GM12891 (cell line): Measurements from ENCODE around the gene GGNBP2. TPM values are rescaled to one million over a fixed set of nuclear protein-coding genes. Genes with fewer than 3 reads are reported as not detected.

Experiments
- DNase-seq: peaks from one replicate; pipeline ENCODE4 v3.0.0; 2011; ENCODE audit warnings: low spot score; ENCODE audit not compliant: insufficient read length
- FAIRE-seq: peaks from 2 replicates; lab custom pipeline; 2011; peaks lifted over from hg19 to GRCh38; lab: Jason Lieb, UNC
- PAX5 ChIP-seq: IDR thresholded peaks from 2 replicates; pipeline ENCODE4 v1.6.1; 2011; ENCODE audit warnings: low read length, moderate library complexity, mild to moderate bottlenecking; ENCODE audit not compliant: insufficient read depth, severe bottlenecking
- POLR2A ChIP-seq: IDR thresholded peaks from 2 replicates; pipeline ENCODE4 v1.6.1; 2011; ENCODE audit warnings: low read depth, low read length, control low read depth
- POLR2AphosphoS5 ChIP-seq: IDR thresholded peaks from 2 replicates; pipeline ENCODE4 v1.6.1; 2011; ENCODE audit warnings: low read depth, low read length, control low read depth
- POU2F2 ChIP-seq: IDR thresholded peaks from 2 replicates; pipeline ENCODE4 v1.6.1; 2011; ENCODE audit warnings: low read depth, mild to moderate bottlenecking, control low read depth, low read length, moderate library complexity
- SPI1 ChIP-seq: IDR thresholded peaks from 2 replicates; pipeline ENCODE4 v1.6.1; 2011; ENCODE audit warnings: low read depth, low read length, control low read depth
- TAF1 ChIP-seq: IDR thresholded peaks from 2 replicates; pipeline ENCODE4 v1.6.1; 2011; ENCODE audit warnings: low read depth, low read length, control low read depth
- polyA plus RNA-seq: library from polyadenylated mRNA; unstranded; fragments of >200 nt; gene quantifications from one replicate; pipeline ENCODE4 v1.2.1, GENCODE V29; 2012; ENCODE audit warnings: low read depth, missing spikeins, inconsistent platforms; ENCODE audit not compliant: missing spikeins

Gene GGNBP2
- polyA plus RNA-seq = 35.0 TPM

- DNase-seq = peak; percentile 79
- TF ChIP-seq POU2F2 (no peak; the same call in 1 of the 2 replicates), TAF1 (peak; percentile 58; the same call in 1 of the 2 replicates), POLR2A (peak; percentile 26; the same call in 1 of the 2 replicates)
- FAIRE-seq = no peak
These were observed at the start of gene GGNBP2 for GRCh38 chr17:36544307-36545076. GGNBP2 (plus strand) TSS chr17:36544919; CDS start chr17:36545725, 806 bp downstream.

- FAIRE-seq (no peak), DNase-seq (no peak)
- TF ChIP-seq POLR2AphosphoS5 (no peak), SPI1 (no peak), TAF1 (no peak), PAX5 (no peak), POLR2A (no peak), POU2F2 (no peak)
These were observed 49.6 kb upstream of the GGNBP2 start for GRCh38 chr17:36495076-36495578.

GRCh38 chr17:36496018-36496789, 48.5 kb upstream of the GGNBP2 start:
- no peak for DNase-seq
- no peak for FAIRE-seq
- TF ChIP-seq POLR2A = no peak
- TF ChIP-seq POLR2AphosphoS5 = no peak
- TF ChIP-seq POU2F2 = no peak
- TF ChIP-seq TAF1 = no peak
- no peak for TF ChIP-seq PAX5
- no peak for TF ChIP-seq SPI1

GRCh38 chr17:36498155-36498554, 46.6 kb upstream of the GGNBP2 start:
- DNase-seq = no peak
- no peak for TF ChIP-seq POLR2A
- no peak for TF ChIP-seq POU2F2
- TF ChIP-seq SPI1 = no peak
- TF ChIP-seq POLR2AphosphoS5 = no peak
- TF ChIP-seq PAX5 = no peak
- no peak for TF ChIP-seq TAF1
- no peak for FAIRE-seq

- TF ChIP-seq POLR2AphosphoS5 (peak; percentile 44; the same call in 1 of the 2 replicates), SPI1 (no peak)
- FAIRE-seq (no peak), DNase-seq (no peak)
These were observed 46.0 kb upstream of the GGNBP2 start for GRCh38 chr17:36498560-36499300.

- FAIRE-seq (no peak), DNase-seq (no peak)
- no peak for TF ChIP-seq PAX5
- no peak for TF ChIP-seq POU2F2
- no peak for TF ChIP-seq POLR2A
- no peak for TF ChIP-seq POLR2AphosphoS5
- no peak for TF ChIP-seq SPI1
- no peak for TF ChIP-seq TAF1
These were observed 43.9 kb upstream of the GGNBP2 start for GRCh38 chr17:36500745-36501225.

- no peak for FAIRE-seq
- no peak for TF ChIP-seq TAF1
- no peak for DNase-seq
These were observed 43.4 kb upstream of the GGNBP2 start for GRCh38 chr17:36501351-36501750.

- no peak for FAIRE-seq
- TF ChIP-seq SPI1 = no peak
- no peak for DNase-seq
These were observed 42.8 kb upstream of the GGNBP2 start for GRCh38 chr17:36501963-36502362.

GRCh38 chr17:36503456-36504155, 41.1 kb upstream of the GGNBP2 start:
- no peak for FAIRE-seq
- DNase-seq = no peak
- TF ChIP-seq TAF1 (no peak), POU2F2 (no peak), POLR2A (no peak)
